Mesodermal cell (in vitro differentiated cells): ENCODE measurements around the gene PRKCA.

Source experiments
- H3K27ac ChIP-seq: 2 replicates; pipeline ENCODE4 v1.7.0; 2013; ENCODE audit warnings: mild to moderate bottlenecking, low read depth, low read length, moderate library complexity; ENCODE audit not compliant: severe bottlenecking
- H3K36me3 ChIP-seq: 2 replicates; pipeline ENCODE4 v1.7.1; 2013; ENCODE audit warnings: mild to moderate bottlenecking, low read length, moderate library complexity; ENCODE audit not compliant: control insufficient read depth, insufficient read depth
- H3K4me1 ChIP-seq: one replicate; pipeline ENCODE4 v1.7.1; 2013; ENCODE audit warnings: mild to moderate bottlenecking, low read length; ENCODE audit not compliant: insufficient read depth, control insufficient read depth, poor library complexity, severe bottlenecking
- H3K4me3 ChIP-seq: 2 replicates; pipeline ENCODE4 v1.7.0; 2013; ENCODE audit warnings: low read length, control low read depth, mild to moderate bottlenecking; ENCODE audit not compliant: insufficient read depth, poor library complexity, severe bottlenecking; ENCODE audit errors: extremely low read depth
- H3K9me3 ChIP-seq: 2 replicates; pipeline ENCODE4 v1.7.1; 2013; ENCODE audit warnings: mild to moderate bottlenecking, low read length, moderate library complexity; ENCODE audit not compliant: control insufficient read depth
- WGBS, 2 experiments: methylation state at CpG; one replicate each; pipeline ENCODE4 v1.1.5; 2013; ENCODE audit warnings: missing lambda C conversion rate in 2 of 2; ENCODE audit not compliant: insufficient coverage in 2 of 2; 5-methylcytosine and 5-hydroxymethylcytosine counted together

Gene PRKCA

DNA sequence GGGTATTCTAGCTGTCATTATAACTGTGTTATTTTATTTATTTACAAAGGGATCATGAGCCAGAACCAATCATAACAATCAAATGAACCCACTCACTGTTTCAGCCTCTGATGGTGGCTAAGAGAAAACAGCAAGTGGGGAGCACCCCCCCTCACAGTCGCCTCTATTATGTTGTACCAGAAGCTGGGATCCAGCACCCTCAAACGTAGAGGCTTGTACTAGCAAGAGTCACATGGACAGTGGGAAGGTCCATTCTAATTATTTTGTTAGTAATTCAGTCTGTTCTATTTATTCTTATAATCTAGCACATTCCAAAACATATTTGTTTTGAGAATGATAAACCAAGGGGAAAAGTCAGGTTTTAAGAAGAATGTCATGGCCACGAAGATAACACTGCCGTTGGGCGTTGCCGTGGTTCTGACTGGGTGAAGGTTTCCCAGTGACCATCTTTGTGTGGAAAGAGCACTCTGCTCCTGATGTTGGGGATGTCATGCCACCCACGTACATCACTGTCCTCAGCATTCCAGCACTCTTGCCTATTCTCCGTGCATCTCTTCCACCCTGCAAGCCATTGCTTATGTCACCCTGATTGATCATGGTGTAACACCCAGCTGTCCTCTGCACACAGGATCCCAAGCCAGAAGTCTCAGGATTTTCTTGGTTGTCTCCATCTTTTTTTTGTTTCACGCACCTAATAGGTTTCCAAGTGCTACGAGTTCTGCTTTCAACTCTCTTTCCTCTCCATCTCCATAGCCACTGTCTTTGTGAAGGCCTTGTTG, 205.8 kb downstream of the PRKCA start:
- WGBS, 2 experiments = 91 to 95% methylated on average over 6 to 7 of the region's 10 CpGs
- H3K27ac ChIP-seq = no peak overlapping the region
- H3K36me3 ChIP-seq = no peaks in the 10 kb centered on the region
- H3K4me1 ChIP-seq = peaks cover 13% of the 10 kb centered on the region
- H3K4me3 ChIP-seq = no peak overlapping the region
- H3K9me3 ChIP-seq = no peaks in the 10 kb centered on the region

DNA sequence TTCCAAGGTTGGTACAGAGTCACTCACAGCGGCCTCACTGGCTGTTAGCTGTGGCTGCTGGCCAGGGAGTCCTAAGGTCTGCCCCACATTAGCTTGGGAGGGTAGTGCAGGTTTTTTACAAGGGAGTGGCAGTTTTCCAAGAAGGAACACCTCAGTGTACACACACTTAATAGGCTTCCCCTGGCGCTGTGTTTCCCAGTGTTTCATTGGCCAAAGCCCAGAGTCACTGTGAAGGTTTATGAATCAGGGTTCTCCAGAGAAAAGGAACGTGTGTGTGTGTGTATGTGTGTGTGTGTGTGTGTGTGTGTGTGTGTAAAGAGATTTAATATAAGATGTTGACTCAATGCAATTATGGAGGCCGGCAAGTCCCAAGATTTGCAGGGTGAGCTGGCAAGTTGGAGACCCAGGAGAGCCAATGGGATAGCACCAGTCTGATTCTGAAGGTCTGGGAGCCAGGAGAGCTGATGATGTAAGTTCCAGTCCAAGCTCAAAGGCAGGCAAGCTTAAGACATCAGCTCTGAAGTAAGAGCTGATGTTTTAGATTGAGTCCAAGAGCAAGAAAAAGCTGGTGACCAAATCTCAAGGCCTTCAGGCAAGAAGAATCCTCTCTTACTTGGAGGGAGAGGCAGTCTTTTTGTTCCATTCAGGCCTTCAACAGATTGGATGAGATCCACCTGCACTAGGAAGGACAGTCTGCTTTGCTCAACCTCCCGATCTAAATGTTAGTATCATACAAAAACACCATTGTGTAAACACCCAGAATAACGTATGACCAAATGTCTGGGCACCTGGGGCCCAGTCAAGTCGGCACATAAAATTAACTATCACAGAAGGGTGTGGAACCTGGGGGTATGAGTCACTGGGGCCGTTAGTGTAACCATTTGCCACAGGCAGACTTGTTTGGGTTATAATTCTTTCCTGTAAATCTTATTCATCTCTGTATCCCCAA, 206.8 kb downstream of the PRKCA start:
- H3K9me3 ChIP-seq = no peaks in the 10 kb centered on the region
- H3K36me3 ChIP-seq = no peaks in the 10 kb centered on the region
- peaks cover 13% of the 10 kb centered on the region for H3K4me1 ChIP-seq
- WGBS, 2 experiments = 83 to 85% methylated on average over 4 to 5 of the region's 8 CpGs
- no peak overlapping the region for H3K4me3 ChIP-seq
- H3K27ac ChIP-seq = no peak overlapping the region

GRCh38 chr17:66509926-66510325, 207.5 kb downstream of the PRKCA start:
- H3K4me1 ChIP-seq = peaks cover 13% of the 10 kb centered on the region
- no peak overlapping the region for H3K4me3 ChIP-seq
- no peak overlapping the region for H3K27ac ChIP-seq
- H3K36me3 ChIP-seq = no peaks in the 10 kb centered on the region
- no peaks in the 10 kb centered on the region for H3K9me3 ChIP-seq
- WGBS, 2 experiments = 94 to 100% methylated on average over 1 to 2 of the region's 3 CpGs

DNA sequence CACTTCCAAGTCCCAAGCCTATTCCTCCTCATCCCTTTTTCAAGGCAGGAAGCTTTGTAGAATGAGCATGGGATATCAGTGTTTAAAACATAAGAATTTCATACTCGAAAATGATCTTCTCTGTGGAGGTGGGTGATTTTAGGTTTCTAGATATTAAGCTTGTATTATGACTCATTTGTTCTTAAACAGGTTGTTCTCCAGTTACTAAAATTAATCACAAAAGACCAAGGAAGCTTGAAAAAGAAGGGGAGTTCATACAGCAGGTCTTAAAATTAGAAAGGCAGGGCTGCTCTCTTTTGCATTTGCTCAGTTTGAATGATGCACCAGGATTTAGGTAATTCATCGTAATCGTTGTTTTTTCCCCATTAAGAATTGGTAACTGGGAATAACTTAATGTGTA, 208.7 kb downstream of the PRKCA start:
- Histone ChIP-seq H3K4me3 (no peak overlapping the region), H3K9me3 (no peaks in the 10 kb centered on the region), H3K27ac (no peak overlapping the region), H3K36me3 (no peaks in the 10 kb centered on the region), H3K4me1 (peaks cover 13% of the 10 kb centered on the region)
- 87 to 88% methylated on average over 2 of the region's 3 CpGs for WGBS, 2 experiments

DNA sequence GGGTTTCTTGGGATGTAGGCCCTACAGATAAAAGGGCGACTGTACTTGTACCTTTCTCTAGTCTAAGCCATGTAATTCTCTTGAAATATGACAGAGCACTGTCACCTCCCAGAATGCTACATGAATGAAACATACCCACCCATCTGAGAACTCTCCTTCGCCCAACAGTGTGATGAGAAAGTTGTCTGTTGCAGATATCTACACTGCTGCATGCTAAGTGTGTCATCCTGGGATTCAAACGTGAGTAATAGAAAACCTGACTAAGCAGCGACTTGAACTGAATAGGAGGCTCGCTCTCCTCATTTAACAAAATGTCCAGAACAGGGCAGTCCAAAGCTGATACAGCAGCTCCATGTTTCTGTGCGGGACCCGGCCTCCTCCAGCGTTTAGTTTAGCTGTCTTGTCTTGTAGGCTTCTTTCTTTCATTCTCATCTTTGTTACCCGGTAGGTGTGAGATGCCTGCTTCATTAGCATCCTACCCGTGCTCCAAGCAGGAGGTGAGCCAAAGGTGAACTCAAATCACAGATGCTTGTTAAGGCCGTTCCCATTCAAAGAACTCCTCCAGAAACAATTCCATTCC, 211.9 kb downstream of the PRKCA start:
- Histone ChIP-seq H3K4me3 (no peak overlapping the region), H3K36me3 (no peaks in the 10 kb centered on the region), H3K27ac (no peak overlapping the region), H3K9me3 (no peaks in the 10 kb centered on the region), H3K4me1 (peaks cover 5% of the 10 kb centered on the region)
- 70 to 76% methylated on average over 8 to 11 of the region's 11 CpGs for WGBS, 2 experiments

DNA sequence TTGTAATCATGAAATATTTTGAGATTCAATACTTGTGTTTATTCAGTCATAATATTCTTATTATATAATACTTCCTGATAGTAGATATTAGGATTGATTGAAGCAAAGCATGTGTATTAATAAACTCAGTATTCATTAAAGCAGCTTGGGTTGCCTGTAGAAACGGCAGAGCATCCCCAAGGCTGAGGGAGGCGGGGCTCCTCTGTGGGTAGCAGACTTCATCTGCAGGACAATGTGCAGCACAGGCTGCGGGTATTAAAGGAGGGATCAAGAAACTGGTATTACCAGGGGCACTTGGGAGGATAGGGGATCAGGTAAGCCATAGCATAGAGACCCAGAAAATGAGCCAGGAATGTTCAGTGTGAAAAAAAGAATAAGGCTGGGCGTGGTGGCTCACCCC, 213.6 kb downstream of the PRKCA start:
- Histone ChIP-seq H3K4me1 (no peaks in the 10 kb centered on the region), H3K36me3 (no peaks in the 10 kb centered on the region), H3K27ac (no peak overlapping the region), H3K4me3 (no peak overlapping the region), H3K9me3 (no peaks in the 10 kb centered on the region)
- 77 to 79% methylated on average over 4 of the region's 4 CpGs for WGBS, 2 experiments

- no peaks in the 10 kb centered on the region for H3K9me3 ChIP-seq
- WGBS, 2 experiments = 95 to 100% methylated on average over 3 to 6 of the region's 9 CpGs
- H3K36me3 ChIP-seq = no peaks in the 10 kb centered on the region
- no peak overlapping the region for H3K4me3 ChIP-seq
- H3K4me1 ChIP-seq = no peaks in the 10 kb centered on the region
- no peak overlapping the region for H3K27ac ChIP-seq
Measured at GRCh38 chr17:66517336-66518009, 215.1 kb downstream of the PRKCA start.

DNA sequence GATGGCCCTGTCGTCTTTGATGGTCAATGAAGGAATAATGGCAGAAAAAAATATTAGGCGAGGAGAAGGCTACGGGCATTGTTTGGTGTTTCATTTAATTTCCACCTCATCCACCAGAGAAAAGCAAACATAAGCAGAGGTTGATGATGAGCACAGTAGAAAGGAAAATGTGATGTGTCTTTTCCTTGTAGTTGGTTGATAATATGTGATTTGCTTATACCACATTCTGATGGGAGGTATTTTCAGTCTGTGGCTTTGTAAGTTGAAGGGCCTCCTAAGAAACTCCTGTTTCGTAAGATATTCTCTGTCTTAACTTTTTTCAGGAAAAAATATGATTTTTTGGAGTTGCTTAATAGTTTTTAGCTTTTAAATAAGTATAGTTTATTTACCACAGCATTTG, 215.7 kb downstream of the PRKCA start:
- no peaks in the 10 kb centered on the region for H3K4me1 ChIP-seq
- H3K9me3 ChIP-seq = no peaks in the 10 kb centered on the region
- no peak overlapping the region for H3K27ac ChIP-seq
- no peaks in the 10 kb centered on the region for H3K36me3 ChIP-seq
- no CpG with 5 or more reads among the region's 4 CpGs for WGBS, 2 experiments
- no peak overlapping the region for H3K4me3 ChIP-seq

- H3K4me1 ChIP-seq = peaks cover 4% of the 10 kb centered on the region
- H3K36me3 ChIP-seq = no peaks in the 10 kb centered on the region
- no peak overlapping the region for H3K4me3 ChIP-seq
- 100% methylated on average over 1 of the region's 2 CpGs; no CpG with 5 or more reads in 1 of the 2 experiments for WGBS, 2 experiments
- no peak overlapping the region for H3K27ac ChIP-seq
- H3K9me3 ChIP-seq = no peaks in the 10 kb centered on the region
Measured at GRCh38 chr17:66518677-66519076, 216.3 kb downstream of the PRKCA start.

DNA sequence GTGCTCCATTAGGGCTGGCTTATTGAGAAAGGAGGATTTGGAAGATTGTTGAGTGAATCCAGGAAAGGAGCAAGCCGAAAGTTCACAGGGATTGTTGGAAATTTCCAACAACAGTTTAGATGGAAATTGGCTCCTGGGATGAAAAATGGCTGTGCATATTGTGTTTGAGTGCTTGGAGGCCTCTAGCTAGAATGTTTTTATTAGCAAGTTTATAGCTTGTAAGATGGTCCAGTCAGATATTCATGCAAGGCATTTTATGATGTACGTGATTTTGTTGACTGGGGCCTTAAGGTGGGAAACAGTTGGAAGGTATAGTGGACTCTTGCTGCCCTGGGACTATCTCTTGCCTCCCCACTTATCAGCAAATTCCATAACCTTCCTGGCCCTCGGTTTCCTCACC, 216.7 kb downstream of the PRKCA start:
- Histone ChIP-seq H3K36me3 (no peaks in the 10 kb centered on the region), H3K4me3 (no peak overlapping the region), H3K9me3 (no peaks in the 10 kb centered on the region), H3K4me1 (peaks cover 6% of the 10 kb centered on the region), H3K27ac (no peak overlapping the region)
- 82 to 100% methylated on average over 1 to 2 of the region's 3 CpGs for WGBS, 2 experiments
